Measurements from ENCODE around the gene CAT. TPM values are rescaled to one million over a fixed set of nuclear protein-coding genes. Genes with fewer than 3 reads are reported as not detected.
"Not testable (repeated sequence)": the region's sequence is repeated elsewhere in the genome, so short reads cannot be mapped to it uniquely, and the experiment has no call there.

Gene CAT
- total RNA-seq, 2 experiments from 2014 or later, result 32.5 to 34.3 TPM

- no peak overlapping the region for H3K27ac Mint-ChIP-seq
- no peaks in the 10 kb centered on the region for H3K36me3 Mint-ChIP-seq (ENCODE audit: low read depth)
- H3K4me1 Mint-ChIP-seq, result no peaks in the 10 kb centered on the region
- POLR2A ChIA-PET, result no interaction called here
- peaks cover 17% of the 10 kb centered on the region for H3K9me3 Mint-ChIP-seq
- DNase-seq, result no peak
- peaks cover 29% of the 10 kb centered on the region for H3K27me3 Mint-ChIP-seq
- CTCF ChIA-PET, result no interaction called here
- no peak overlapping the region for H3K4me3 Mint-ChIP-seq
Observed at GRCh38 chr11:34411791-34412190, 26.9 kb upstream of the CAT start.

DNA sequence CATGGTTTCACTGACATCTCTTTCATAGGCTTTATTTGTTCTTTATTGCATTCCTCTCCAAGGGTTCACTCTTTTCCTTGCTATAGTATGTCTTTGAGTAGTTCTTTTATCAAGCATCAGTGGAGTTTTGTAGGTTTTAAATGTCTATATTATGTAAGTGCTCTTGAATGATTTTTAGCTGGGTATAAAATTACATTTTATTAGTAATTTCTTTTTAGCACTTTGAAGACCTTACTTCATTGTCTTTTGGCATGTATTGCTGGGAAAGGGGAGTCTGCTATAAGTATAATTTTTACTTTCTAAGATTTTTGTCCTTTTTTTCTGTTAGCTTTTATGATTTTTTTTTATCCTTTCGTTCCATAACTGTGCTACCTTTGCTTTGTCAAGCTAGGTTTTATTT is 25.5 kb upstream of the CAT start:
- no peak for DNase-seq
- Mint-ChIP-seq H3K4me1 (no peaks in the 10 kb centered on the region), H3K27me3 (peaks cover 23% of the 10 kb centered on the region), H3K27ac (no peak overlapping the region), H3K9me3 (peaks cover 17% of the 10 kb centered on the region), H3K4me3 (no peak overlapping the region), H3K36me3 (ENCODE audit: low read depth) (no peaks in the 10 kb centered on the region)
- CTCF ChIA-PET, result no interaction called here
- POLR2A ChIA-PET, result no interaction called here

GRCh38 chr11:34415538-34415937 is 23.2 kb upstream of the CAT start:
- CTCF ChIA-PET, result no interaction called here
- Mint-ChIP-seq H3K9me3 (peaks cover 17% of the 10 kb centered on the region), H3K4me1 (no peaks in the 10 kb centered on the region), H3K36me3 (ENCODE audit: low read depth) (no peaks in the 10 kb centered on the region), H3K27ac (no peak overlapping the region), H3K27me3 (peaks cover 28% of the 10 kb centered on the region), H3K4me3 (no peak overlapping the region)
- POLR2A ChIA-PET, result no interaction called here
- DNase-seq, result no peak

- POLR2A ChIA-PET, result no interaction called here
- DNase-seq, result no peak
- no peak overlapping the region for H3K27ac Mint-ChIP-seq
- H3K9me3 Mint-ChIP-seq, result peaks cover 17% of the 10 kb centered on the region
- no peaks in the 10 kb centered on the region for H3K4me1 Mint-ChIP-seq
- H3K36me3 Mint-ChIP-seq (ENCODE audit: low read depth), result no peaks in the 10 kb centered on the region
- CTCF ChIA-PET, result no interaction called here
- no peak overlapping the region for H3K4me3 Mint-ChIP-seq
- peaks cover 31% of the 10 kb centered on the region for H3K27me3 Mint-ChIP-seq
Observed at GRCh38 chr11:34416088-34416487, 22.6 kb upstream of the CAT start.

DNA sequence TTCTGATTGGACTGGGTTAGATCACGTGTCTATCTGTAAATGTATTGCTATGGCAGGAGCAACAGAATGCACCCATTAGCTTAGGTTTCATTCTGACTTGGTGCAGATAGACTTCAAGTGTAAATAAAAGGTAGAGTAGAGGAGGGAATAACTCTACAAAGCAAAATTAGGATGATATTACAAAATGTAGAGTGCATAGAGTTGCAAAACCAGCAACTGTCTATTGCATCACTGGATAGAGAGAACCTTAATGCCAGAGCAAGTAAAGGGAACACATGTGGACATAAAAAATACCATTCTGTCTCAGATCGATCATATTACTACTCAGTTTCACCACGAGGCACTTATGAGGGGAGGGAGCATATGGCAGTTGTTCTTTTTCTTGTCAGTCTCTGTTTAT is 22.0 kb upstream of the CAT start:
- ChIA-PET POLR2A (no interaction called here), CTCF (no interaction called here)
- Mint-ChIP-seq H3K27ac (no peak overlapping the region), H3K36me3 (ENCODE audit: low read depth) (no peaks in the 10 kb centered on the region), H3K9me3 (peaks cover 17% of the 10 kb centered on the region), H3K27me3 (peaks cover 32% of the 10 kb centered on the region), H3K4me3 (no peak overlapping the region), H3K4me1 (no peaks in the 10 kb centered on the region)
- DNase-seq, result no peak

DNA sequence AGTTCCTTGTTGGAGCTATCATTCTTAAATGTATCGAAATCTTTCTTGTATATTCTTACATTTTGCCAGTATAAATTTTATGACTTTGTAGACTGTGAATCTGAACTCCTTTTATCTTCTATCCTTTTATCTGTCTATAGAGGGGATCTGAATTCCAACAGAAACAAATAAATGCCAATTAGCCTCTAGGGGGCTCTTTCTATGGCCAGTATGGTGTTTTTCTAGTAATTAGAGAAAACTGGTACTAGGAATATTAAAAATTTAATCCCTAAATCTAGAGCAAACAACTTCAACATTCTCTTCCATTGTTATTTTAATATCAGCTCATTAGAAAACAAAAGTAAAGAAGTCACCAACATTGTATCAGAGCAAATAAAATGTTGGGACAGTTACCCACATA is 21.5 kb upstream of the CAT start:
- DNase-seq, result no peak
- Mint-ChIP-seq H3K9me3 (peaks cover 17% of the 10 kb centered on the region), H3K36me3 (ENCODE audit: low read depth) (no peaks in the 10 kb centered on the region), H3K27ac (no peak overlapping the region), H3K4me1 (no peaks in the 10 kb centered on the region), H3K27me3 (peaks cover 33% of the 10 kb centered on the region), H3K4me3 (no peak overlapping the region)
- ChIA-PET POLR2A (no interaction called here), CTCF (interaction anchor here (1.3 kb wide), 1 partner anchor 51 kb away, joined by 3 read pairs; no protein-coding TSS in a partner anchor)

DNA sequence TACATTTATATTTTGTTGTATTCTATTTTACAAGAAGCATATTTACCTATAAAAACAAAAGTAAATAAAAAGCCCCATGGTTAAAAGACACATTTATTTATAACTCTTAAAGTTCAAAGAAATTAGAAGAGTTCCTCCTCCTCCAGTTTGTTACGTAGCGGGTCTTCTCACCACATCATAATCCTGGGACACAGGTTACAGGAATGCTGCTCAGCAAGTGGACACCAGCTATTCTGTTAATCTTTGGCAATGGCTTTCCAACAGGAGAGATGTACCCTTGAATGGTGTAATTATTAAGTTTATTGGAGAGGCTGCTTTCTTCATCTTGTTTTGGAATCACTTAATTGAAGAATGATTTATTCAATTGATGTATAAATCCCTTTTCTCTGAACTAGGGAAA is 19.6 kb upstream of the CAT start:
- peaks cover 29% of the 10 kb centered on the region for H3K27me3 Mint-ChIP-seq
- ChIA-PET CTCF (no interaction called here), POLR2A (no interaction called here)
- H3K4me3 Mint-ChIP-seq, result no peak overlapping the region
- no peak for DNase-seq
- no peak overlapping the region for H3K27ac Mint-ChIP-seq
- peaks cover 6% of the 10 kb centered on the region for H3K9me3 Mint-ChIP-seq
- H3K36me3 Mint-ChIP-seq (ENCODE audit: low read depth), result no peaks in the 10 kb centered on the region
- no peaks in the 10 kb centered on the region for H3K4me1 Mint-ChIP-seq

- H3K27me3 Mint-ChIP-seq, result peaks cover 25% of the 10 kb centered on the region
- H3K4me3 Mint-ChIP-seq, result no peak overlapping the region
- no peak overlapping the region for H3K27ac Mint-ChIP-seq
- POLR2A ChIA-PET, result no interaction called here
- no peaks in the 10 kb centered on the region for H3K9me3 Mint-ChIP-seq
- H3K36me3 Mint-ChIP-seq (ENCODE audit: low read depth), result no peaks in the 10 kb centered on the region
- CTCF ChIA-PET, result no interaction called here
- no peak for DNase-seq
- H3K4me1 Mint-ChIP-seq, result no peaks in the 10 kb centered on the region
Observed at GRCh38 chr11:34423300-34423699, 15.4 kb upstream of the CAT start.

- peaks cover 20% of the 10 kb centered on the region for H3K27me3 Mint-ChIP-seq
- H3K9me3 Mint-ChIP-seq; POLR2A ChIA-PET; DNase-seq; H3K27ac Mint-ChIP-seq; CTCF ChIA-PET; H3K36me3 Mint-ChIP-seq (ENCODE audit: low read depth); H3K4me3 Mint-ChIP-seq; H3K4me1 Mint-ChIP-seq: not testable (repeated sequence)
Observed at GRCh38 chr11:34424826-34425225, 13.9 kb upstream of the CAT start.

DNA sequence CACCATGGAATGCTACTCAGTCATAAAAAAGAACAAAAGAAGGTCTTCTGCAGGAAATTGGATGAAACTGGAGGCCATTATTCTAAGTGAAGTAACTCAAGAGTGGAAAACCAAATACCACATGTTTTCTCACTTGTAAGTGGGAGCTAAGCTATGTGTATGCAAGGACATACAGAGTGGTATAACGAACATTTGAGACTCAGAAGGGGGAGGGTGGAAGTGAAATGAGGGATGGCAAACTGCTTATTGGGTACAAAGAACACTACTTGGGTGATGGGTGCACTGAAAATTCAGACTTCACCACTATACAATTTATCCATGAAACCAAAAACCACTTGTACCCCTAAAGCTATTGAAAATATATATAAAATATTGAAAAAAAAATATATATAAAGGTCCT is 13.4 kb upstream of the CAT start:
- H3K4me1 Mint-ChIP-seq, result peaks cover 3% of the 10 kb centered on the region
- H3K4me3 Mint-ChIP-seq, result no peak overlapping the region
- no peaks in the 10 kb centered on the region for H3K36me3 Mint-ChIP-seq (ENCODE audit: low read depth)
- POLR2A ChIA-PET, result no interaction called here
- DNase-seq, result no peak
- no peaks in the 10 kb centered on the region for H3K9me3 Mint-ChIP-seq
- peaks cover 18% of the 10 kb centered on the region for H3K27me3 Mint-ChIP-seq
- no peak overlapping the region for H3K27ac Mint-ChIP-seq
- CTCF ChIA-PET, result no interaction called here

DNA sequence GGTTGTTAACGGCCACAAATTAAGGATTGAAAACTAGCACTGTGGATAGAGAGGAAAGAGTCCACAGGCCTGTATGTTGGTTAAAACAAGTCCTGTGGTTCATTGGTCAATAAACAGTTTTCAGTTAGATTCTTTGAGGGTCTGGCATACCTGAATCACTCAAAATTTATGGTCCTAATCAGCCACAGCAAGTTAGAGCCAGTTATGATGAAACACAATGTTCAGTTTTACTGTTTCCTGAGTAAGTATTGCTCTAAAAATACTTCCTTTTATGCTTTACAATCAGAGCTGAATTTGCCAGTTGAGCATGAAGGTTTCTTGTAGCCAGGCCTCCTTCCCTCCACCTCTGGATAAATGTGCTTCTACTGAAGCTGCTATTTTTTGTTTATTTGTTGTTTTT is 12.9 kb upstream of the CAT start:
- no peaks in the 10 kb centered on the region for H3K9me3 Mint-ChIP-seq
- CTCF ChIA-PET, result no interaction called here
- H3K4me1 Mint-ChIP-seq, result peaks cover 3% of the 10 kb centered on the region
- no peak for DNase-seq
- POLR2A ChIA-PET, result no interaction called here
- H3K4me3 Mint-ChIP-seq, result no peak overlapping the region
- no peaks in the 10 kb centered on the region for H3K36me3 Mint-ChIP-seq (ENCODE audit: low read depth)
- H3K27ac Mint-ChIP-seq, result no peak overlapping the region
- H3K27me3 Mint-ChIP-seq, result peaks cover 15% of the 10 kb centered on the region

- ChIA-PET CTCF (interaction anchor here (0.9 to 1.0 kb wide), 2 partner anchors 42 to 86 kb away, joined by 3 to 4 read pairs; no protein-coding TSS in a partner anchor), POLR2A (no interaction called here)
- Mint-ChIP-seq H3K27me3 (peaks cover 12% of the 10 kb centered on the region), H3K4me3 (no peak overlapping the region), H3K4me1 (peaks cover 3% of the 10 kb centered on the region), H3K9me3 (no peaks in the 10 kb centered on the region), H3K27ac (no peak overlapping the region), H3K36me3 (ENCODE audit: low read depth) (no peaks in the 10 kb centered on the region)
- no peak for DNase-seq
Observed at GRCh38 chr11:34426766-34427185, 12.0 kb upstream of the CAT start.

DNA sequence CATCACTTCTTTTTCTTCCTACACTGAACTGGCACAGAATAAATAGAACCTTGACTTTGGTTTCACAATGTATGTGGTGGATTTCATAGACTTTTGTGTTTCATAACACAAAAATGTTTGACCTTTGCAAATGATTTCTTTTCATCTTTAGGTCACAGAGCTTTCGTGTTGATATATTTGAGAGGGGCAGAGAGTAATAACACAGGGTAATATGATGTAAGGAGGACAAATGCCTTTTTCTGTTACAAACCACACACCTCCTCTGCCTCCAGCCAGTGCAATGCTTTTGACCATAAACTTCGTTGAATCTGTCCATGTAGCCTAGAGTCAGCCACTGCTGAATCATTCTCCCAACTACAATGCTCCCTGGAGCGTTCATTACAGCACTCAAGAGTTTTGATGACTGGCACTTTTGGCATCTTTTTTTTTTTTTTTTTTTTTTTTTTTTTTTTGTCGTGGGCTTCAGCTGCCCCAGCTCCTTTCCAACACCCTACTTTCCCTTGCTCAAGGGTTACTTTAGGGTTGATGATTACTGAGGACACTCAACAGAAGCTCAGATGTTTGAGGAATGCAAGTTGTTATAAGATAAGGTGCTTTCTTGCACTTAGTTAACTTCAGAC is 11.4 kb upstream of the CAT start:
- Mint-ChIP-seq H3K4me3 (no peak overlapping the region), H3K27ac (no peak overlapping the region), H3K4me1 (peaks cover 3% of the 10 kb centered on the region), H3K27me3 (peaks cover 14% of the 10 kb centered on the region), H3K36me3 (ENCODE audit: low read depth) (no peaks in the 10 kb centered on the region), H3K9me3 (no peaks in the 10 kb centered on the region)
- ChIA-PET POLR2A (no interaction called here), CTCF (interaction anchor here (0.9 to 1.9 kb wide), 3 partner anchors 10 to 85 kb away, joined by 3 to 4 read pairs (median 4); no protein-coding TSS in a partner anchor)
- DNase-seq, result no peak

DNA sequence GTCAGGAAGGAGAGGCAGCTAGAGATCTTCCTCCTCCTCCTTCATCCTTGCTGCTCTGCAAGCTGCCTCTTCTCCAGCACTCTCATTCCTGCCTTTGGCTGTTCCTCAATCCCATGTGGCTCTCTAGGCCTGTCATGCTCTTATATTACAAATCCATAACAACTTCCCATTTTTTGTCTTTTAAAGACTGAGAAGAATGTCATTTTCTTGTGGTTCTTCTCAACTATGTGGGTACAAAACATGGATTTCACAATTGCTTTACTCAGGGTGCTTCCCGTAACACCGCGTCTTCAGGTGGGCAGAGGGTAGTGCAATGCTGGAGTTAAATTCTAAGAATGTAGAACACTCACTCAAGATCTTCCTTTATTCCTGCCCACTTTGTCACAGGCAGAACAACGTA is 6.8 kb upstream of the CAT start:
- POLR2A ChIA-PET, result no interaction called here
- H3K4me3 Mint-ChIP-seq, result no peak overlapping the region
- H3K27me3 Mint-ChIP-seq, result peaks cover 13% of the 10 kb centered on the region
- H3K27ac Mint-ChIP-seq, result no peak overlapping the region
- CTCF ChIA-PET, result no interaction called here
- H3K4me1 Mint-ChIP-seq, result peaks cover 3% of the 10 kb centered on the region
- H3K36me3 Mint-ChIP-seq (ENCODE audit: low read depth), result no peaks in the 10 kb centered on the region
- no peaks in the 10 kb centered on the region for H3K9me3 Mint-ChIP-seq
- DNase-seq, result no peak
